DMS114 treated with DMSO at 0.1 percent for 48 hours (cell line): ENCODE results near the gene CES5A.
"Not testable (repeated sequence)": the region's sequence is repeated elsewhere in the genome, so short reads cannot be mapped to it uniquely, and the experiment has no call there.

Source experiments
- DNase-seq: peaks from one replicate; lab custom pipeline; 2025; ENCODE audit not compliant: unreplicated experiment; lab: John Stamatoyannopoulos, UW

CES5A gene

DNA sequence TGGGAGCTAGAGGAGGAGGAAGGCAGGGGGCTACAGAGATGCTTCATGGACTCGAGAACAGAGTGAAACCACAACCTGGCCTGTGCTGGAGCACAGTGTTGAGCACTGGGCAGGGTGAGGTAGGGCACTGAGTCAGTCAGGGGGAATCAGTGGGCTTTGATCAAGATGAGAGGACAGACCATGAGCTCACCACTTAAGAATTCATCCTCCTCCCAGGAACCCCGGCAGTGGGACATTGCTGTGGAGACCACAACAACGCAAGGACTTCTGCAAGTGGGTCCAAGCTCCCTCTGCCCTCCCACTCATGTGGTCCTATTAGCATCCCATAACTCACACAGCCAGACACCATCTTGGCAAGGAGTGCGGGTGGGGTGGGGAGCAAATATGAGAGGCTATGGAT lies 1.7 kb upstream of the CES5A start:
- no peak for DNase-seq

- no peak for DNase-seq
Measured at GRCh38 chr16:55873122-55873521, 2.1 kb downstream of the CES5A start.

GRCh38 chr16:55872130-55872529 lies 3.0 kb downstream of the CES5A start:
- no peak for DNase-seq

GRCh38 chr16:55871411-55872038 lies 3.6 kb downstream of the CES5A start:
- DNase-seq = no peak

DNA sequence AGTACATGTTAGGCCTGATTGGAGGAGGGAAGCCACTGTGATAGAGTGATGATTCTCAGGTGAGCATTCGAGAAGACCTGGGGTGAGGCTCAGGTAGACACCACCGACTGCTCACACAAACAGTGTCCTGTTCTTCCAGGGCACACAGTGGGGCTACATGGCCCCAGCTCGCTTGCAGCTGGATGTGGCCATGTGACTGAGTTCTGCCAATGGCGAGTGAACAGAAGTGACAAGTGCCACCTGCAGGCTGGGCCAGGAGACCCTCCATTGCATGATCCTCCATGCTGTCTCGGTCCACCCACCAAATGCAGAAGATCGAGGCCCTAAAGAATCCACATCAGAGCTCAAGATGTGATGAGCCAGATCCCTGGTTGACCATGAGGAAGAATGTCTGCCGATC lies 6.2 kb downstream of the CES5A start:
- no peak for DNase-seq

GRCh38 chr16:55868137-55868536 lies 7.0 kb downstream of the CES5A start:
- no peak for DNase-seq

- DNase-seq = no peak
Measured at GRCh38 chr16:55861288-55861687, 13.9 kb downstream of the CES5A start.

GRCh38 chr16:55857650-55858049 lies 17.5 kb downstream of the CES5A start:
- not testable (repeated sequence) for DNase-seq

GRCh38 chr16:55856950-55857349 lies 18.2 kb downstream of the CES5A start:
- no peak for DNase-seq

DNA sequence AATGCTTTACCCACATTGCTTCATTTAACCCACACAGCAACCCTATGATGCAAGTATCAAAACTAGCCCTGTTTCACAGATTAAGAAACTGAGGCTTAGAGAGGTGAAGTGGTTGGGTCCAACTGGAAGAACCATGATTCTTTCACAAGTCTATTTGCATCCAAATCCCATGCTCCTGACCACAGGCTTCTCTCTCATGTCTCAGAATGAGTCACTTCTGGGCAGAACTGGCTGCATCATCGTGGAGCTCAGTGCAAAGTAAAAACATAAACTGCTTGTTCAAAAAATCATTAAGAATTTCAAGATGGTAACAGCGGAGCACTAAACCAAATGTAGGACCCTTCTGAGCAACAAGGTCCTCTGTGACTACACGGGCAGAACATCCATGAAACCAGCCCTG lies 22.1 kb downstream of the CES5A start:
- DNase-seq = no peak

DNA sequence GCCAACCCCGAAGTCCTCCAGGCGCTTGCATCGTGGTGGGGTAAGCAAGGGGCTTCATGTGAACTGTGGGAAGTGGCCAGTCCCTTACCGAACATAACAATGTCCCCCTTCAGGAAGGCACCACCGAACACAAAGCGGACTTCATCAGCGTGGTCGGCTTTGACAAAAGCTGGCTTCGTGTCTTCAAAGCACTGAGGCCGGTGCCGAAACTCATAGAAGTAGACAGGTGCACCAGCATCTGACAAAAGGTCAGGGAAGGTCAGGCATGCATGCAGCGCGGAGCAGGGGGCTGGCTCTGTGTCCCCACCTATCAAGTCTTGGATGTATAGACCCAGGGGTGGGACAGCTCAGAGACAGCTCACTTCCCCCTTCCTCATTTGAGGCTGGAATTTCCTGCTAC lies 25.6 kb downstream of the CES5A start:
- DNase-seq = no peak

GRCh38 chr16:55846598-55847346 lies 28.4 kb downstream of the CES5A start:
- no peak for DNase-seq

DNA sequence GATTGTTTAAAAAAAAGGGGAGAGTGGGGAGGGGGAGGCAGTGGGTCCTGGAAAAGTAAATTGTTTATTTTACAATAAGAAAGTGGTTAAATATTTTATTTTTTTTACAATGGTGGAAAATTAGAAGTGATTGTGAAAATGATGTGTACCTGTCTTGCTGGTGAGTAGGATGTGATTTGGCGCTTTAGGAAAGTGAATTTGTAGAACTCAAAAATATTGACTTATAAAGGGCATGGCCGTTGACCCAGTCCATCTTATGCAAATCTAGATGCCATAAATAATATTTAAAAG lies 32.1 kb downstream of the CES5A start:
- DNase-seq = no peak

GRCh38 chr16:55842369-55843104 lies 32.6 kb downstream of the CES5A start:
- peak; percentile 58 for DNase-seq

DNA sequence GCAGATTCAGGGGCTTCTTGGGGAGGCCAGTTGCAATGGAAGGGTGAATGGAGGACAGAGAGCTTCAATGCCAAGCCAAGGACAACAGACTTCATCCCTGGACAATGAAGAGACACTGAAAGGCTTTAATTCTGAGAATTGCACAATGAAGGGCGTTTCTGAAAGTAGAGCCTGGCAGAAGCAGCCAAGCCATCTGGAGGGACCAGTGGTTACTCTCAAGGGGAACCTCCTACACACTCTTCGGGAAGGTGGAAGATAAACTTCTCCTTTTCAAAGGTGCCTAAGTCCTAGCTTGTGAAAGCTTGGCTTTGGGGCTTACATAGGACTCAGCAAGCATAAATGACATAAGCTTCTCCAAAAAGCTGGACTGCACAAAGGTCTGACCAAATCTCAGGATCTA lies 36.1 kb downstream of the CES5A start:
- no peak for DNase-seq

GRCh38 chr16:55836158-55836611 lies 39.0 kb downstream of the CES5A start:
- no peak for DNase-seq

GRCh38 chr16:55835581-55835980 lies 39.6 kb downstream of the CES5A start:
- no peak for DNase-seq

DNA sequence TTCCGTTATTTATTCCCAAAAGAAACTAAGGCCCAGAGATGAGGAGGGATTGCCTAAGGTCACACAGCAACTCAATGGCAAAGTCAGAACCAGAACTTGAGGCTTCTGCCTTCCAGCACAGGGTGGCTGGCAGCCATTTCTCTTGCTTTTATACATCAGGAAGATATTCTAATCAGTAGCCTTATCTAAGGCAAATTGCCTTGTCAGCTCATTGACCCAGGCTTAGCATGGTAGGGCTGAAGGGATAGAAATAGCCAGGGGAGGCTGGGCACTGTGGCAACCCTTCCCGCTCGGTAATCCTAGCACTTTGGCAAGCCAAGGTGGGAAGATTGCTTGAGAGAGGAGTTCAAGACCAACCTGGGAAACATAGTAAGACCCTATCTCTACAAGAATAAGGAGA lies 40.0 kb downstream of the CES5A start:
- not testable (repeated sequence) for DNase-seq

DNA sequence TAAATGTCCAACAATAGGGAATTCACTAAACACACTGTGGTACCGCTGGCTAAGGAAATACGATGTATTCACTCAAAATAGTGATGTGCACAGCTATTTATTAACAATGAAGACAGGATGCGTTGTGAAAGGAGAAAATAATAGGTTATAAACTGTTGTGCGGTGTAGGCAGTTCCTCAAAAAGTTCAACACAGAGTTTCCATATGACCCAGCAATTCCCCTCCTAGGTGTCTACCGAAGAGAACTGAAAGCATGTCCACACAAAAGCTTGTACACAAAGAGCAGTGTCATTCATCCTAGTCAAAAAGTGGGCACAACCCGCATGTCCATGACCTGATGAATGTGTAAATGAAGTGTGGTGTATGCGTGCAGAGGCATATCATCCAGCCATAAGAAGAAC lies 41.1 kb downstream of the CES5A start:
- DNase-seq = no peak

- DNase-seq = no peak
Measured at GRCh38 chr16:55832773-55833691, 42.1 kb downstream of the CES5A start, which contains the start of gene CES1. Gene CES1 (minus strand): TSS chr16:55833096. CDS start chr16:55833055, 41 bp downstream.

DNA sequence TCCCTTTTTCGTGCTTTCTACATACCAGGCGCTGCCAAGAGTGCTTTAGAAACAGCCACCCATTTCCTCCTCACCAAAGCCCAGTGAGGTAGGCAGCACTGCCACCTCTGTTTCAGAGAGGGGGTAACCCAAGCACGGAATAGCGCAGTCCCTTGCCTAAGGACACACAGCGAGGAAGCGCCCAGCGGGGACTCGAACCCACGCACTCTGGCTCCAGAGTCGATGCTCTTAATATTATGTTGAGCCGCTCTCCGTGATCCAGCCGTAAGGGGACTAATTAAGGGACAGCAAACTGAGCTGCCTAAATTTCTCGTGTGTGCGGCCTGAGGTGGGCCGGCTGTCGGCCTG lies 42.8 kb downstream of the CES5A start:
- no peak for DNase-seq
